Heart left ventricle (tissue), 16 donors: ENCODE measurements around the gene CNPY1. TPM values are rescaled to one million over a fixed set of nuclear protein-coding genes. Genes with fewer than 3 reads are reported as not detected.
A peak's percentile ranks its signal among the peaks of the same experiment; 100 is the strongest.

ENCODE experiments used
- ATAC-seq, 4 donors: fragments of 200-7000 bp; cut with Tn5 transposase; one replicate each; pipeline ENCODE4 v1.9.1; 2020 to 2022; ENCODE audit warnings: moderate library complexity in 4 of 4, mild to moderate bottlenecking in 3 of 4, moderate number of reproducible peaks in 1 of 4
- DNase-seq, 5 donors: peaks; one replicate each; pipeline ENCODE4 v3.0.0-alpha.2; 2020
- H3K27ac ChIP-seq, 12 donors: fragments of 200-600 bp; sonication (generic) in 4 of 12; one replicate each; pipeline versions ENCODE4 v1.5.0 to v1.8.0; 2016 to 2022; ENCODE audit warnings: mild to moderate bottlenecking in 2 of 12
- H3K27me3 ChIP-seq, 9 donors: fragments of 200-600 bp; sonication (generic) in 2 of 9; one replicate each; pipeline versions ENCODE4 v1.5.1 to v1.8.0; 2016 to 2022; ENCODE audit warnings: mild to moderate bottlenecking in 3 of 9
- H3K36me3 ChIP-seq, 9 donors: fragments of 200-600 bp; sonication (generic) in 2 of 9; one replicate each; pipeline versions ENCODE4 v1.5.0 to v1.8.0; 2018 to 2022; ENCODE audit warnings: mild to moderate bottlenecking in 2 of 9
- H3K4me1 ChIP-seq, 12 donors: fragments of 200-600 bp; sonication (generic) in 4 of 12; one replicate each; pipeline versions ENCODE4 v1.5.0 to v1.8.0; 2016 to 2022; ENCODE audit warnings: mild to moderate bottlenecking in 3 of 12
- H3K4me3 ChIP-seq, 12 donors: fragments of 200-600 bp; sonication (generic) in 4 of 12; one replicate each; pipeline versions ENCODE4 v1.5.0 to v1.8.0; 2017 to 2022; ENCODE audit warnings: mild to moderate bottlenecking in 9 of 12, moderate library complexity in 4 of 12
- H3K9me3 ChIP-seq, 12 donors: fragments of 200-600 bp; sonication (generic) in 4 of 12; one replicate each; pipeline versions ENCODE4 v1.5.0 to v1.8.0; 2016 to 2022; ENCODE audit warnings: mild to moderate bottlenecking in 1 of 12
- POLR2A ChIP-seq, 2 donors: fragments of 450-650 bp; IDR thresholded peaks; one replicate each; pipeline ENCODE4 v1.6.1; 2017; ENCODE audit warnings: antibody characterized with exemption in 2 of 2, mild to moderate bottlenecking in 2 of 2, moderate library complexity in 2 of 2
- WGBS, 4 donors: extraction: QIAGEN DNeasy Blood & Tissue Kit in 2 of 4; methylation state at CpG; one replicate each; pipeline versions ENCODE4 v1.1.5 to v1.1.7; 2013 to 2018; 5-methylcytosine and 5-hydroxymethylcytosine counted together
- intact Hi-C, 10 donors: fragments of 100-400 bp; cut with DNase I; formaldehyde crosslinking; loops; one replicate each; pipeline versions ENCODE4 v1.11.1 to v1.14.2; 2022
- polyA plus RNA-seq, 2 donors: library from polyadenylated mRNA; stranded (reverse); fragments of 200-250 nt; gene quantifications; one replicate each; pipeline ENCODE4 v1.2.3, GENCODE V29; 2013
- total RNA-seq, 9 donors: library from RNA; depleted of rRNA in 2 of 9; stranded (reverse); fragments of >200 nt in 2 of 9; fragmentation: NEBNext Ultra II Directional in 3 of 9; extraction: Animal tissue kit (Norgen Biotek cat#: 25700) in 3 of 9; gene quantifications; one replicate each; pipeline versions ENCODE4 v1.1.0 to v1.2.4, GENCODE V29; 2016 to 2023
- TF ChIP-seq, protein P1 (sequence below), 12 donors: fragments of 200-600 bp; sonication (generic) in 4 of 12; IDR thresholded peaks; one replicate each; pipeline versions ENCODE4 v1.5.0 to v1.8.0; 2018 to 2022; ENCODE audit warnings: antibody characterized with exemption in 12 of 12, mild to moderate bottlenecking in 5 of 12
- donor health status: ischemic (EF 13 %, LVEDD 7.1; RV severe dilation, severe dysfunction).
- donor health status: healthy with polysubstance abuse.
- donor health status: DM: no; HTN: yes; CAD: no.
- donor health status: DM: no; HTN: no; CAD: no.
- donor health status: ischemic (EF 25% LVEDD 6.9; RV normal size, moderate dysfunction).
- donor health status: ischemic (EF 25% LVEDD 5.7; RV mildly dilated, moderate dysfunction).
- donor health status: healthy.
- donor health status: DM: yes; HTN: yes; CAD: no.
- donor health status: ischemic (EF 35%, LVEDD 5.7; RV mildly dilated, moderate dysfunction).
- donor health status: nonischemic (EF 11% LVEDD 7.7; RV severe dilation, severe dysfunction).
- donor health status: DM: yes; HTN: yes; CAD: no.
- donor health status: PGD.
- donor health status: ischemic (EF 29% LVEDD 5.4; RV normal size, mild dysfunction).
- donor health status: nonischemic (EF 23%, LVEDD 6.1; RV moderate dilation, normal function).

The CNPY1 gene
- total and polyA plus RNA-seq, 11 donors, result not detected

- peaks cover 92 to 96% (median 95%) of the 10 kb centered on the region in 9 donors for H3K27me3 ChIP-seq
- H3K36me3 ChIP-seq, result no peaks in the 10 kb centered on the region
- H3K9me3 ChIP-seq, result no peaks in the 10 kb centered on the region
- ATAC-seq, result no peak
- intact Hi-C loops, result loop anchor here in 3 of 10 donors (10.0 kb wide), 3 partner anchors 47 to 83 kb away; no protein-coding TSS in a partner anchor
- no peak within 1 kb of the TSS for H3K27ac ChIP-seq
- peaks cover 0 to 49% (median 25%) of the 10 kb centered on the region in 12 donors for H3K4me1 ChIP-seq
- peak within 1 kb of the TSS; percentile 23 to 63 (median 52) for H3K4me3 ChIP-seq
- no peak for DNase-seq
- no peak for TF ChIP-seq POLR2A (IDR thresholded peaks at IDR 0.05)
- TF ChIP-seq, protein P1, sequence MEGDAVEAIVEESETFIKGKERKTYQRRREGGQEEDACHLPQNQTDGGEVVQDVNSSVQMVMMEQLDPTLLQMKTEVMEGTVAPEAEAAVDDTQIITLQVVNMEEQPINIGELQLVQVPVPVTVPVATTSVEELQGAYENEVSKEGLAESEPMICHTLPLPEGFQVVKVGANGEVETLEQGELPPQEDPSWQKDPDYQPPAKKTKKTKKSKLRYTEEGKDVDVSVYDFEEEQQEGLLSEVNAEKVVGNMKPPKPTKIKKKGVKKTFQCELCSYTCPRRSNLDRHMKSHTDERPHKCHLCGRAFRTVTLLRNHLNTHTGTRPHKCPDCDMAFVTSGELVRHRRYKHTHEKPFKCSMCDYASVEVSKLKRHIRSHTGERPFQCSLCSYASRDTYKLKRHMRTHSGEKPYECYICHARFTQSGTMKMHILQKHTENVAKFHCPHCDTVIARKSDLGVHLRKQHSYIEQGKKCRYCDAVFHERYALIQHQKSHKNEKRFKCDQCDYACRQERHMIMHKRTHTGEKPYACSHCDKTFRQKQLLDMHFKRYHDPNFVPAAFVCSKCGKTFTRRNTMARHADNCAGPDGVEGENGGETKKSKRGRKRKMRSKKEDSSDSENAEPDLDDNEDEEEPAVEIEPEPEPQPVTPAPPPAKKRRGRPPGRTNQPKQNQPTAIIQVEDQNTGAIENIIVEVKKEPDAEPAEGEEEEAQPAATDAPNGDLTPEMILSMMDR (IDR thresholded peaks at IDR 0.05), result no peak
- WGBS, 4 donors, result 1 to 3% (median 2%) methylated on average over 67 to 105 of the region's 105 CpGs
Measured at GRCh38 chr7:155458111-155458877, 88.1 kb downstream of the CNPY1 start, which contains the start of gene EN2. Gene EN2 (plus strand): TSS chr7:155458129. CDS start chr7:155458378, 249 bp downstream.

DNA sequence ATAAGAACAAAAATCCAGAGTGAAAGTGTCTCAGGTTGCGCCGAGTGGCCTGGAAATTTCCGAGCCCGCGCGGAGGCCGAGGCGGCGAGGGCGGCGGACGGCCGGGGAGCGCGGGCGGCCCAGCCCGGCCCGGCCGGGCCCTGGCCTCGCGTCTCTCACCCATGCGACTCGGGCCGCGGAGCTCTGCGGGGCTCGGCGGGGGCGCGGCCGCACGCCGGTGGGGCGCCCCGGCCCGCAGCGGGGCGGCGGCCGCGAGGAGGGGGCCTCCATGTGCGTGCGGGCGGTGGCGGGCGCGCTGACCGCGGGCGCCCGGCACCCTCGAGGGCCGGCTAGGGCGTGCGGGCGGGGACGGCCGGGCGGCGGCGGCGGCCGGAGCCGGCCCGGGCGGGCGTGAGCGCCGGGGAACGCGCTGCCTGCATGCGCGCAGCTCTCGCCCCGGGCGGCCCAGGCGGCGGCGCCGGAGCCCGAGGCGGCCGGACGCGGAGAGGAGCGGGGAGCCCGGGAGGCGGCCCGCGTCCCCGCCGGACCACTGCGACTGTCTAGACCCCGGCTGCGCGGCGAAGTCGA lies 88.7 kb downstream of the CNPY1 start:
- no peak for TF ChIP-seq POLR2A (IDR thresholded peaks at IDR 0.05)
- TF ChIP-seq, protein P1 (IDR thresholded peaks at IDR 0.05), result no peak
- DNase-seq (no peak), ATAC-seq (no peak)
- intact Hi-C loops, result loop anchor here in 3 of 10 donors (10.0 kb wide), 3 partner anchors 47 to 83 kb away; no protein-coding TSS in a partner anchor
- WGBS, 4 donors, result 1 to 3% (median 2%) methylated on average over 29 to 98 of the region's 98 CpGs; no CpG with 5 or more reads in 1 of the 4 donors
- H3K27ac ChIP-seq, result no peak overlapping the region
- peaks cover 0 to 49% (median 25%) of the 10 kb centered on the region in 12 donors for H3K4me1 ChIP-seq
- no peaks in the 10 kb centered on the region for H3K9me3 ChIP-seq
- H3K36me3 ChIP-seq, result no peaks in the 10 kb centered on the region
- H3K4me3 ChIP-seq, result peak overlapping the region; percentile 23 to 63 (median 52)
- peaks cover 92 to 96% (median 95%) of the 10 kb centered on the region in 9 donors for H3K27me3 ChIP-seq

GRCh38 chr7:155456738-155457543 lies 89.4 kb downstream of the CNPY1 start:
- TF ChIP-seq, protein P1 (IDR thresholded peaks at IDR 0.05), result no peak
- no peak for TF ChIP-seq POLR2A (IDR thresholded peaks at IDR 0.05)
- Histone ChIP-seq H3K27me3 (peaks cover 92 to 96% (median 95%) of the 10 kb centered on the region in 9 donors), H3K9me3 (no peaks in the 10 kb centered on the region), H3K4me1 (peaks cover 0 to 49% (median 25%) of the 10 kb centered on the region in 12 donors), H3K4me3 (peak overlapping the region; percentile 20 to 63 (median 52)), H3K27ac (no peak overlapping the region), H3K36me3 (no peaks in the 10 kb centered on the region)
- WGBS, 4 donors, result 1 to 3% (median 2%) methylated on average over 43 to 69 of the region's 69 CpGs
- ATAC-seq, result peak; percentile 44 to 88 (median 86)
- intact Hi-C loops, result loop anchor here in 3 of 10 donors (10.0 kb wide), 3 partner anchors 48 to 82 kb away; no protein-coding TSS in a partner anchor
- DNase-seq, result peak; percentile 57 to 80 (median 65)
